IPS-NIHi7 (cell line): ENCODE measurements around the gene ASIC5.

Experiments used
- DNase-seq: peaks from one replicate; pipeline ENCODE4 v3.0.0; 2012; ENCODE audit warnings: mixed read lengths; ENCODE audit errors: extremely low spot score

ASIC5 gene

DNA sequence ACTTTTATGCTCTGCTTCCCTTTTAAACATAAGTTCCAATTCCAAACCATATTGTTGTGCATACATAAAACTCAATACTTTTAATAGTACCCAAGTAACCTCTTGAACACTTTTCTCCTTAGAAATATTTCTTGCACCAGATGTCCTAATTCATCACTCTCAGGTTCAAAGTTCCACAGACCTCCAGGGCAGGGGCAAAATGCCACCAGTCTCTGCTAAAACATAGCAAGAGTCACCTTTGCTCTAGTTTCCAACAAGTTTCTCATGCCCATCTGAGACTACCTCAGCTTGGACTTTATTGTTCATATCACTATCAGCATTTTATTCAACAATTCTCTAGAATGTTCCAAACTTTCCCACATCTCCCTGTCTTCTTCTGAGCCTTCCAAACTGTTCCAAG is 13.7 kb upstream of the ASIC5 start:
- no peak for DNase-seq

- no peak for DNase-seq
Measured at GRCh38 chr4:155878611-155879010, 12.5 kb upstream of the ASIC5 start.

- no peak for DNase-seq
Measured at GRCh38 chr4:155877971-155878370, 11.9 kb upstream of the ASIC5 start.

GRCh38 chr4:155875878-155876277 is 9.8 kb upstream of the ASIC5 start:
- DNase-seq = no peak

GRCh38 chr4:155855897-155856296 is 10.2 kb downstream of the ASIC5 start:
- DNase-seq = no peak

DNA sequence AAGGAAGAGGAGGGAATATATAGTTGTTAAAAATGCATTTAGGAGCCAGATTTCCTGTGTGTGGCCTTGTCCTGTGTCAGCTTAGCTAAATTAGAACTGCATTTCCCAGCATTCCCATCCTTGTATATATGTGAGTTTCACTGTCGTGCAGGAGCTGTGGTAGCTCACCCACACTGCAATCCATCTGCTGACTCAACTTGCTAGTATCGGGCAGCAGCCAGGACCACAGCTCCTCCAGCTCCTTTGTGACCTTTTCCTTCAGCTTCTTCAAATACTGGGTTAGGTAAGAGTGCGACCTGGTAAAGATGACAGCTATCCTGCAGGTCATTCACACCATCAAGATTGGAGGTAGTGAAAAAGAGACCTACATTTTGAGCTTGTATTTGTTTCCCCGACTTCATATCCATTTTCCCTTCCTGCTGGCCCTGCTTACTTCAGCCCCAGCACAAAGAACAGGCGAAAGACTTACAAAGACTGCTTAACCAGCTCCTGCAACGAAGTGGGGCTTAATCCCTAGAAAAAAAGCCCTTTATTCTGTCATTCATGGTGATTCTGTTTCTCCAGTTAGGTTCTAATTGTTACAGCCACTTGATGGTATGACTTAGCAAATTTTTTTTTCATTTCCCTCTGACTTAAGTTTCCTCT is 11.4 kb downstream of the ASIC5 start:
- no peak for DNase-seq

DNA sequence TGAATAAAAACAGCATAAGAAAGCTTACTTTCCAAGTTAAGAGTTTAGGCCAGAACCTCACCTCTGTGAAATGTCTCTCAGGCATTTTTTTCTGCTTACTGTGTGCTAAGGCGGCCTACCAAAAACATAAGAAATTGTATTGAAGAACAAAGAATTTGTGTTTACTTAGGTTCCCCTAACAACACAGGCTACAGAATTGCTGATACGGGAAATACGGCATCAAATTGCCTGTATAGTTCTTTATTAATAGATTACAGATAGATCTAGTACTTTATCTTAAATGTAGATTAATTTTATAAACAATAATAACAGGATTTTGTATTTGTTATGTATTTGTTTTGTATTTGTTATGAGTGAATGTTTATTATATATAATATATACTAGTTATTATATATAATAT is 12.9 kb downstream of the ASIC5 start:
- DNase-seq = no peak

DNA sequence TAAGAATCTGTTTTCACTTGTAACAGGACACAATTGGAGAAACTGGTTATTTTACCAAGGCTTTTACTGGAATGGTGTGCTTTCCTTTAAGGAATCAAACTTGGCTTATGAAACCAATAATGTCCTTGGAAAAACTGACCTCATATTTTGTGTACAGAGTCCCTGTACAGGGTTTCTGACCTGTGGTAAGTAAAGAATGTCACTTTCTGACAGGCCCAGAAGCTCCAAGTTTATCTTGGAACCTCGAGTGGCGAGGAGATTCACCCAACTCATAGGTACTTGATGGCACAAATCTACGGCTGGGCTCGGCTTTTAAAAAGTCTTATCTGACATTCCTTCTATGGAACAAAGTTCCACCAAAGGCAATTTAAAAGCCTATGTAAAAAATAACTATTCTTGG is 17.0 kb downstream of the ASIC5 start:
- no peak for DNase-seq

GRCh38 chr4:155846929-155847328 is 19.1 kb downstream of the ASIC5 start:
- no peak for DNase-seq

- DNase-seq = no peak
Measured at GRCh38 chr4:155842080-155842479, 24.0 kb downstream of the ASIC5 start.

DNA sequence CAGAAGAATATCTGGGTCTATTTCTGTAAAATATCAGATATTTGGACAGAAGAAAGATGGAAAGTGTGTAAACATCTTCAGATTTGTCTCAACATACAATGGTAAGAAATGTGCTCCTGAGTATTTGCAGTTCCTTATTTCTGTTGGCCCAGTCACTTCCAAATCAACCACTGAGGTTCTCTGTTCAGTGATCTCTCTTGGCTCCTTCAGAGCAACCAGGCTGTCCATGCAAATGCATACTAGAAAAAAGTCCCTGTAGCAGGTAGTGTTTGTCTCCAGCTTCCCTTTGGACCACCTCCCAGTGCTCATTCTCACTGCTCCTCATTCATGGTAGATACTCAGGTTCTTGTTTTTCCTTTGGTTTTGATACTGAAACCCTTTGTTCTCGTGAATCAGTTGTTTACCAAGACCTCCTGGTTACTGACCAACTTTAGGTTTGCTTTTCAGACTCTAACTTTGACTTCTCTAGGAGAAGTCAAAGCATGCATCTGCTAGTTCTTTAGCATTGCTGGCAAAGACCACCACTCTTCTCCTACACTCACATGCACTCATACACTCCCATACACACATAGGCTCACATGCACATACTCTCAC is 28.8 kb downstream of the ASIC5 start:
- DNase-seq = no peak

DNA sequence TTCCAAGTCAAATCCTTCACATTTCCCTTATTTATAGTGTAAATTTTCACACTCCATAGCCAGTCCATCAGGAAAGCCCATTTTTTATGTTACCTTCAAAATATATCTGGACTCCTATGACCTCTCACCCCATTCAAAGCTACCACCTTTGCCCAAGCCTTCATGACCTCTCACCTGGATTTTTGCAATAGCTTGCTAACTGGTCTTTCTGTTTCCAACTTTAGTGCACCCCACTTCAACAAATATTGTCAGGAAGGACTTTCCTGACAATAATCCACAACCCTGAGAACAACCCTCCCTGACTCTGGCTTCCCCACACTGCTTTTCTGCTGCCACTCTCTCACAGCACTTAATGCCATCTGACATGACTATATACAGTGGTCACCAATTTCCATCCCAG is 33.4 kb downstream of the ASIC5 start:
- no peak for DNase-seq

GRCh38 chr4:155828628-155829027 is 37.4 kb downstream of the ASIC5 start:
- no peak for DNase-seq

DNA sequence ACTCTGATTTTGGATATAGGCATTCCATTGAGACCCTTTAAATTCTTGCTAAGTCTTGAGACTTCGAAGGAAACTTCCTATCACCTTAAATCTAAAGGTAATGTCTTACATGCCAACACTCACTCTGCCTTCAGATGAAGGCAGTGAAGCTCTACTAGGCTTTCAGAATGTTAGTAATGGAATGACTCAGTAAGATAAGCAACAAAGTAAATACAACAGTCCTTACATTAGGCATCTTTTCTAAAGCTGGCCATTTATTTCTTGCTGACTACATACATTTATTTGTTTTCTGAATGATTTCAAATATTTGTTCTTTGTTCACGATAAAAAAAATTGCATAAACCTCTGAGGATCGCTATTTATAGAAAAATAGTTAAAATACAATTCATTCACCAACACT is 43.5 kb downstream of the ASIC5 start:
- DNase-seq = no peak

GRCh38 chr4:155820887-155821518 is 45.1 kb downstream of the ASIC5 start:
- no peak for DNase-seq

GRCh38 chr4:155819066-155819465 is 47.0 kb downstream of the ASIC5 start:
- no peak for DNase-seq

GRCh38 chr4:155818639-155819038 is 47.4 kb downstream of the ASIC5 start:
- DNase-seq = no peak

DNA sequence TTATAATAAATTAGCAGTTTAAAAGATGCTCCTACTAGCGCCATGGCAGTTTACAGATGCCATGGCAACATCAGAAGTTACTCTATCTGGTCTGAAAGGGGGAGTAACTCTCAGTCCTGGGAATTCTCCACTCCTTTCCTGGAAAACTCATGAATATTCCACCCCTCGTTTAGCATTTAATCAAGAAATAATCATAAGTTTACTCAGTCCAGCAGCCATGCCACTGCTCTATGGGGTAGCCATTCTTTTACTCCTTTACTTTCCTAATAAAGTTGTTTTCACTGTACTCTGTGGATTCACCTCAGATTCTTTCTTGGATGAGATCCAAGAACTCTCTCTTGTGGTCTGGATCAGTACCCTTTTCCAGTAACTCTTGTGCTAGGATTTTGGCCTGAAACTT is 55.0 kb downstream of the ASIC5 start:
- no peak for DNase-seq

- peak; percentile 63 for DNase-seq
Measured at GRCh38 chr4:155809835-155810234, 56.2 kb downstream of the ASIC5 start.

- no peak for DNase-seq
Measured at GRCh38 chr4:155807021-155807420, 59.1 kb downstream of the ASIC5 start.

DNA sequence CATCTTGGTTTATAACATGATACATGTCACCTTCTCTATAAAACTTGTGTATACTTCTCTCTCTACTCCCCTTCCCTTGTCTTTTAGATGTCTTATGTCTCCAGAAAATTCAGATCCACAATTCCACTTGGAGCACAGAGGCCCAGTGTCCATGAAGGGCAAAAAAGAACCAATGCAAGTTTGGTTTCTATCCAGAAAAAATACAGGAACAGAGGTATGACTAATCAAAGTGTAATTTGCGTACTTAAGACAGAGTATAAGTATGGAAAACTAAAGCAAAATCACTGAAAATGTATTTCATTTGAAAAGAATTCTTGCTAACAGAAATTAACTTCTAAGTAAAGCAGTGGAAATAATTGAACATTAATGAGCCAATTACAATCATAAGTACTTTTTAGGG is 61.1 kb downstream of the ASIC5 start:
- no peak for DNase-seq

- DNase-seq = no peak
Measured at GRCh38 chr4:155802190-155802959, 63.7 kb downstream of the ASIC5 start.
